ENCODE results near the gene RFTN1. TPM values are rescaled to one million over a fixed set of nuclear protein-coding genes. Genes with fewer than 3 reads are reported as not detected.
A peak's percentile ranks its signal among the peaks of the same experiment; 100 is the strongest.

Gene RFTN1
- total RNA-seq, 1 donor from 2014 or later, result 26.8 TPM

GRCh38 chr3:16406579-16406978, 106.9 kb downstream of the RFTN1 start:
- ATAC-seq, result no peak
- DNase-seq (ENCODE audit: missing footprints), result no peak
- intact Hi-C loops (cut with DNase I), result no loop called here

- ATAC-seq (no peak), DNase-seq (ENCODE audit: missing footprints) (no peak)
- intact Hi-C loops (cut with DNase I), result no loop called here
Measured at GRCh38 chr3:16406166-16406565, 107.3 kb downstream of the RFTN1 start.

DNA sequence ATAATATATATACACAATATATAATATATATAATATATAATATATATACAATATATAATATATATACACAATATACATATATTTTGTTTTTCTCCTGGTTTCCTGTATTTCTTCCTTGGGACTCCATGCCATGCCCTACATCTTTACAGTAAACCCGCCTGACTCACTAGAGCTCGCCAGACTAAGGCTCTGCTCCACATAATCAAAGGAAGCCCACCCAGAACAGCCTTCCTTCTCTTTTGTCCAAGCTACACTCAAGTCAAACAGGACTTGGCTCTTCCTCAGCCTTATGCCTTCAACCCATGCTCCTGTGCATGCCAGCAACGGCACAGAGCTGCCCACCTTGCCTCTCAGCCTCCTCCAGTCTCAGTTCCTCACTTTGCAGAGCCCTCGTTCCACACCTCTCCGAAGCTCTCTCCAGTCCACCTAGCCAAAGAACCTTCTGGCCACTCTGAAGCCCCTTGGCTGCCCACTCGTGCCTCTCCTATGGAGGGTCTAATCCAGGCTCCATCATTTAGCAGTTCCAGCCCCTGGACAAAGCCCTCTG, 109.1 kb downstream of the RFTN1 start:
- intact Hi-C loops (cut with DNase I), result no loop called here
- no peak for ATAC-seq
- DNase-seq (ENCODE audit: missing footprints), result no peak

GRCh38 chr3:16402451-16402850, 111.0 kb downstream of the RFTN1 start:
- intact Hi-C loops (cut with DNase I), result no loop called here
- ATAC-seq (no peak), DNase-seq (ENCODE audit: missing footprints) (no peak)

GRCh38 chr3:16401273-16401672, 112.2 kb downstream of the RFTN1 start:
- intact Hi-C loops (cut with DNase I), result no loop called here
- DNase-seq (ENCODE audit: missing footprints), result no peak
- ATAC-seq, result no peak

DNA sequence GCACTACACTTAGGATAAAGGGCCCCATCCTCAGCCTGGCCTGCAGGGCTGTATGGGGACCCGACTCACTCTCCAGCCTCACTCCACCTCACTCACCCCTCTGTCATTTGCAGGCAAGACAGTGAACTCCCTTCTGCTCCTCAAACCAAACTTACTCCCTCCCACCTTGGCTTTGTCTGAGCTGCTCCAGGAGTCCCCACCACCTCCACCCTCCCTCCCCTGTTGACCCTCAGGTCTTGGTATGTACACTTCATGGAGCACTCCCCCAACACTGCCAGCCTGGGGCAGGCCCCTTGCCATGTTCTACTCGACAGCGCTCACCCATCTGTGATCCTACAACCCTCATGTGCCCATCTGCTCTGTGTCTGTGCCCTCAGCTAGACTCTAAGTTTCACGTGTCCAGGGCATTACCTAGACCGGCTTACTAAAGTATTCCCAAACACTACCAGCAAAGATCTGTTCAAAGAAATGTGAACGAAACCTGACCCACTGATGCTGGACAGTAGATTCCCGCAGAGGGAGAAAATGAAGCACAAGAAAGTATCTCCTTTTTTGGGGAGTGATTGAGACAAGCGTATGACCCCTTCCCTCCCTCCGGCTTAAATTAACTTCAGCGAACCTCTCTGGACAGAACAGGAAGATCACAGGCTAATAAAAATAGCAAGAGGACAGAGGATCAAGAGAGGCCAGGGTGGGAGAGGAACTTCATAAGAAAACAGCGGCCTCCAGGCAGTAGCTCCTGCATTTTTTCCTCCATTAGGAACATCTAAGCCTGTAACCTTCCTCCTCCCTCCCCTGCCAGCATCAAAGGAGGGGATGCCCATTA, 113.2 kb downstream of the RFTN1 start:
- intact Hi-C loops (cut with DNase I), result no loop called here
- DNase-seq (ENCODE audit: missing footprints) (no peak), ATAC-seq (peak; percentile 21)

DNA sequence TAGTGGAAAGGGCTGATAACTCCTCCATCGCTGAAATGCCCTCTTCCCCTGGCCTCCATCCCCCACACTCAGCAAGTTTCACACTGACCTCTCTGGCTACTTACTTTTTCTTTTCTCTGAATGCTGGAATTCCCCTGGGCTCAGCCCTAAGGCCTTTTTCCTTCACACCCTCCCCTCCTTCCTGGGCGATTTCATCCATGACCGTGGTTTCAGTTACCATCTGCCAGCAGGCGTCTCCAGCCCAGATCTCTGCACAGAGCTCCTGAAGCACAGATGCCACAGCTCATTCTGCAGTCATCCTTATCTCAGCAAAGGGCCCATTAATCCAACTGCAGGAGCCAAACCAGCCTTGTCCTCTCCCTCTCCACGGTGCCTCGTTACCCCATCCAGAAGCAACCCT, 114.0 kb downstream of the RFTN1 start:
- intact Hi-C loops (cut with DNase I), result no loop called here
- ATAC-seq (peak; percentile 82), DNase-seq (ENCODE audit: missing footprints) (no peak)

DNA sequence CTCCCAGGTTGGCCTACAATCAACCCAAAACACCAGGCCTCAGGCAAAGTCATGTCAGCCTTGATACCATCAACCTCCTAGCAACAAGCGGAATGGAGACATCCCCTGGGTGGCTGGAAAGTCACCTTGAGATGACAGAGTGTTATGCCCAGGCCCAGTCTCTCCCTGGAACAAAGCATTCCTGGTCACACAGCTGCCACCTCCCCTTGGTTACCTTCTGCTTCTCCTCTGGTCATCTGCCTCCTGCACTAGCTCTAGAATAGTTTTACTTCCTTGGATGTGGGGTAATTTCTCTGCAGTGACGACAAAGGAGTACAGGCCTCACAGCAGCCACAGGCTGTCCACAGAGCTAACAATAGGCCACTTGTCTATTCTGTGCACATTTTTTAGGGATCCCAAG, 114.9 kb downstream of the RFTN1 start:
- peak; percentile 15 for ATAC-seq
- intact Hi-C loops (cut with DNase I), result no loop called here
- DNase-seq (ENCODE audit: missing footprints), result no peak

DNA sequence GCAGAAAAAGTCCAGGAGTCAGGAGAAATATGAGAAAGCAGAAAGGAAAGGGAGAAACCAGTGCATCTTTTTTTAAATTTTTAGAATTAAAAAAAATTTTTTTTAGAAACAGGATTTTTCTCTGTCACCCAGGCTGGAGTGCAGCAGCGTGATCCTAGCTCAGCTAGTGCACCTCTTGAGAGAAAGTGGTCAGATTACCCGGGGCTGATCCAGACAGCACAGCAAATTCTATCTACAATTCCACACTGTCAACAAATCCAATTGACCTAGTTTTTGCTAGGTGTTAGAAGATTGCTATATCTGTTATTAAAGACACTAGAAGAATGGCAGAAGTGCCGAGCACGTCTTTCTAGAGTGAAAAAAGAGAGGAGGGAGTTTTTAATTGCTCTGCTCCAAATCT, 117.3 kb downstream of the RFTN1 start:
- intact Hi-C loops (cut with DNase I), result no loop called here
- no peak for DNase-seq (ENCODE audit: missing footprints)
- ATAC-seq, result no peak

GRCh38 chr3:16395212-16395611, 118.3 kb downstream of the RFTN1 start:
- ATAC-seq, result no peak
- intact Hi-C loops (cut with DNase I), result no loop called here
- no peak for DNase-seq (ENCODE audit: missing footprints)

DNA sequence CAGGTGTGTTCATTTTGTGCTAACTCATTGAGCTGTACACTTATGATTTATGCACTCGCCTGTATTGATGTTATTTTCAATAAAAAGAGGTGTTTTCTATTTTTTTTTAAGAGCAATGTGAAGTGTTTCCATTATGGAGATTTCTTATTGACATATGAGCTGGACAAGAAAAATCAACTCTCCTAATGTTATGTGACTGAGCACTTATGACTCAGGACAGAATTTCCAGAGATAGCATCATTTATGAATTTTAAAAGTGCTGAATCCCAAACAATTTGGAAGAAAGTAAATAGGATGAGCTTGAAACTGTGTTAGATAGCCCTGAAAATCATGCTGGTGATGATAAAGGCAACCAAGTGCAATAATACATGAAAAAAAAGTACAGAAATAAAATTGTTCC, 118.9 kb downstream of the RFTN1 start:
- intact Hi-C loops (cut with DNase I), result no loop called here
- DNase-seq (ENCODE audit: missing footprints), result no peak
- ATAC-seq, result no peak

DNA sequence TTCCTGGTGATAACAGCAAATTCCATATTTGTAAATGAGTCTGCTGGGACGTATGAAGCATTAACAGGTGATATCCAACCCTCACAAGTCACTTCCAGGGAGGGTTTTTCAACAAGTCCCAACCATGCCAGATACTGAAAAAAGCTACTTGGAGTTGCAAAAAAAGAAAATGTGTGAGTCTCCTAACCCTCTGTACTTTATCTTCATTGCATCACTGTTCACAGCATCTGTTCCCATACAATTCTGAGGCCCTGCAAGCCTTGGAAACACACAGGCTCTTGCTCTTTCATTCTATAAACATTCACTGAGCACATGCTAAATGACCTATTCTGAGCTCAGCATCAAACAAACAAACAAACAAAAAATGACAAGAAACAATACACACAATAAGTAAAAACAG, 120.8 kb downstream of the RFTN1 start:
- intact Hi-C loops (cut with DNase I), result no loop called here
- DNase-seq (ENCODE audit: missing footprints) (no peak), ATAC-seq (no peak)

DNA sequence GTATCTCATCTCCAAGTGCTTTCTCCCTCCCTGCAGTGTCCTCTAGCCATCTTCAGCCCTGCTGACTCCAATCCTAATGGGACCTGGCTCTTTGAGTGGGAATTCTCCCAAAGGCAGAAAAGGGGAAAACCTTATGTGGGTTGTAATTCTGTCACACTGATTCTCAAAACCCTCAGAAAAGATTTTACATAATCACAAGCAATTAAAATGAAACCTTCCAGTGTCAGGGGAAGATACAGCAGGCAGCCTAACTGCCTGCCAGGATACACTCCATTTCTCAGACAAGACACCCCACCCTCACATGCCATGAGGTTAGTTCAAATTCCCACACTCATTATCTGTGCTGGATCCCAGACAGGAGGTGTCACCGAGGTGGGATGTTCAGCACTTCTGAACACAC, 121.4 kb downstream of the RFTN1 start:
- intact Hi-C loops (cut with DNase I), result no loop called here
- ATAC-seq (no peak), DNase-seq (ENCODE audit: missing footprints) (no peak)

- intact Hi-C loops (cut with DNase I), result no loop called here
- ATAC-seq (no peak), DNase-seq (ENCODE audit: missing footprints) (no peak)
Measured at GRCh38 chr3:16390581-16390980, 122.9 kb downstream of the RFTN1 start.

DNA sequence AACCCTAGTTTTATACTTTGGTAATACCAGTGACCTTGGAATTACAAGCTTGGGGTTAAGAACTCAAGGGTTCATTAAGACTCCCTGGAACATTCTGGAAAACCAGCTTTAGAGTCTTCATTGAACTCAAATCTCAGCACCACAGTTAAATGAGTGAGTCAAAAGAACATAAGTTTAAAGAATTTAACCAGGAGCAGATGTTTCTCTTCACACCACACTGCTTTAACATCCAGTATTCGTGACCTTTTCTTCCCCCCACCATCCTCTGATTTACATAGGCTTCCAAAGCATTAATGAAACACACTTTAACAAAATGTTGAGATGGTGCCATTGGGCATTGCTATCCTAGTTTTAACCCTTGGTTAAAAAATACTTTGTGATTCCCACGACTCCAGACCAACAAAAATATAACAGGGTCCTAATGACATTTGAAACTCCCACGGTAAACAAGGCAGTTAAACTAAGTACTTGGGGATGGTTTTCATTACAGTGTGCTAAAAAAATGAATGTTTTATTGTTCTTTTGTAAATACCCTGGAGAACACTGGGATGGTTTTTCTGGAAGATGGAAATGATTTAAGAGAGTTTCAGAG, 124.6 kb downstream of the RFTN1 start:
- intact Hi-C loops (cut with DNase I), result no loop called here
- DNase-seq (ENCODE audit: missing footprints) (no peak), ATAC-seq (peak; percentile 55)

GRCh38 chr3:16386561-16386960, 126.9 kb downstream of the RFTN1 start:
- intact Hi-C loops (cut with DNase I), result no loop called here
- DNase-seq (ENCODE audit: missing footprints) (no peak), ATAC-seq (no peak)

DNA sequence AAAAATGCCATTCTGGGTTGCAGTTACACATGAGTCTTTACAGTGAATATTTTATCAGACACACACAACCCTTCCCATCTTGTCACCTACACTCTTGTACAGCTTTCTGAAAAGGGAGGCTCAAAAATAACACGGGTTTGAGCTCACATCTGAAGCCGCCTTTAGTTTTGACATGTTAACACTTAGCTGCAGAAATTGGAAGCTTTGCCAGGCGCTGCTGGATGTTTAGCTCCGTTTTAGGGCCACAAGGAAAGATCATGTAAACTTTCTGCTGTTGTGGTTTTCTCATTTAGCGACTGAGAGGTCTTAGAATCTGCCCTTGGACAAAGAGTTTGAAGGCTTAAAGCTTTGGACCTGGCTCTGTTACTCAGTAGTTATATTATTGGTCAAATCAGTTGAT, 128.3 kb downstream of the RFTN1 start:
- intact Hi-C loops (cut with DNase I), result no loop called here
- ATAC-seq, result no peak
- no peak for DNase-seq (ENCODE audit: missing footprints)

- ATAC-seq (no peak), DNase-seq (ENCODE audit: missing footprints) (no peak)
- intact Hi-C loops (cut with DNase I), result no loop called here
Measured at GRCh38 chr3:16383864-16384263, 129.6 kb downstream of the RFTN1 start.

DNA sequence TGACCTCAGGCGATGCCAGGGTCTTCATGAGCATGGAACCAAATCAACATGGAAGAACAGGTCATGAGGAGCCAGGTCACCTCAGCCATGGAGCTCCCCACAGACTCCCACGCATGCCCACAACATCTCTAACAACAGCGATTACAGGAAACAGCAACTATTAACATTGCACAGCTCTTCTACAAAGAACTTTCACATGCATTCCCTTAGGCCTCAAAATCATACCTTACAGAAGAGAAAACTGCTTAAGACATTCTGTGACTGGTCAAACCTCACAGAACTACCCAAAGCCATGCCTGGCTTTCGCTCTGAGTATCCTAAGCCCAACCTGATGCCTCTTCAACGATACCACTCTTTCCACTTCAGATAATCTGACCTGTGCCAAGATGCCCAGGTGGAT, 130.7 kb downstream of the RFTN1 start:
- ATAC-seq, result no peak
- no peak for DNase-seq (ENCODE audit: missing footprints)
- intact Hi-C loops (cut with DNase I), result no loop called here

DNA sequence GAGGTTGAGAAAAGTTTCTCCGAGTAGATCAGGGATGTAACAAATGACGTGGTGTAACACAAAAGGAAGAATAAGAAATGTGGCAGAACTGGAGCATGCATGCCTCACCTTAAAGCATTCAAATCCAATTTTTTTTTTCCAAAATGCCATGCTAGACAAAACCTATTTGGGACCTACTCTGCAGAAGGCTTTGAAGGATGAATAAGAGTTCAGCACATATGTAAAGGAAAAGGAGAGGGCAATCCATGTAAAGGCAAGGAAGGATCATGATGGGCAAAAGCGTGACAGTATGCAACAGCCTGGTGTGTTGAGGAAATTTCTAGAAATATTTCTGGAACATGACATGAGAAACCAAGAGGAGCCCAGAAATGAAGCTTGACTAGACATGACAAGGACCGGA, 132.1 kb downstream of the RFTN1 start:
- ATAC-seq (no peak), DNase-seq (ENCODE audit: missing footprints) (no peak)
- intact Hi-C loops (cut with DNase I), result no loop called here

Measured in Right ventricle myocardium inferior (tissue), 1 donor.